HUES6 (cell line): ENCODE data around the gene ENDOG.

Experiments
- H3K27ac ChIP-seq: 2 replicates; pipeline ENCODE4 v1.7.0; 2013; ENCODE audit warnings: low read depth, mild to moderate bottlenecking, low read length, inconsistent platforms
- H3K27me3 ChIP-seq: 2 replicates; pipeline ENCODE4 v1.6.1; 2013; ENCODE audit warnings: low read length; ENCODE audit not compliant: control insufficient read depth, insufficient read depth
- H3K36me3 ChIP-seq: 2 replicates; pipeline ENCODE4 v1.6.1; 2013; ENCODE audit warnings: low read length; ENCODE audit not compliant: control insufficient read depth, insufficient read depth
- H3K4me1 ChIP-seq: 2 replicates; pipeline ENCODE4 v1.6.1; 2013; ENCODE audit warnings: low read length; ENCODE audit not compliant: control insufficient read depth, insufficient read depth
- H3K4me3 ChIP-seq: 2 replicates; pipeline ENCODE4 v1.5.1; 2013; ENCODE audit warnings: low read depth, low read length
- H3K9ac ChIP-seq: one replicate; pipeline ENCODE4 v1.6.1; 2013; ENCODE audit warnings: mild to moderate bottlenecking, low read length
- H3K9me3 ChIP-seq: 2 replicates; pipeline ENCODE4 v1.6.1; 2013; ENCODE audit warnings: low read depth, low read length; ENCODE audit not compliant: control insufficient read depth, insufficient read depth

ENDOG gene

GRCh38 chr9:128800061-128800460, 18.2 kb upstream of the ENDOG start:
- Histone ChIP-seq H3K4me3 (no peak overlapping the region), H3K9ac (no peak overlapping the region), H3K9me3 (no peaks in the 10 kb centered on the region), H3K27ac (no peak overlapping the region), H3K27me3 (no peaks in the 10 kb centered on the region), H3K36me3 (peaks cover 56% of the 10 kb centered on the region), H3K4me1 (no peaks in the 10 kb centered on the region)

DNA sequence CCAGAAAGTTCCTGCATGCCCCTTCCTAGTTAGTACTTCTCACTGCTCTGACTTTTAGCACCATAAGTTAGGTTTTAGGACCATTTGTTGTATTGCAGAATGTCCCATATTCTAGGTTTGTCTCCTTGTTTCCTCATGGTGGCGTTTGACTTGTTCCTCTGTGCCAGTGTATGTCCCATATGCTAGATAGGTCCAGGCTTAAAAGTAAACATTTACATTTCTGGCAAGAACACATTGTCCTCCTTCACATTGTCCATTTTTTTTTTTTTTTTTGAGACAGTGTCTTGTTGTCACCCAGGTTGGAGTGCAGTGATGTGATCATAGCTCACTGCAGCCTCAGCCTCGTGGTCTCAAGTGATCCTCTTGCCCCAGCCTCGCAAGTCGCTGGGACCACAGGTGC, 15.8 kb upstream of the ENDOG start:
- Histone ChIP-seq H3K4me1 (no peaks in the 10 kb centered on the region), H3K9me3 (no peaks in the 10 kb centered on the region), H3K27ac (no peak overlapping the region), H3K9ac (no peak overlapping the region), H3K36me3 (peaks cover 71% of the 10 kb centered on the region), H3K4me3 (no peak overlapping the region), H3K27me3 (no peaks in the 10 kb centered on the region)

GRCh38 chr9:128805661-128806060, 12.6 kb upstream of the ENDOG start:
- Histone ChIP-seq H3K4me3 (no peak overlapping the region), H3K36me3 (peaks cover 61% of the 10 kb centered on the region), H3K27me3 (no peaks in the 10 kb centered on the region), H3K9me3 (no peaks in the 10 kb centered on the region), H3K27ac (no peak overlapping the region), H3K9ac (no peak overlapping the region), H3K4me1 (no peaks in the 10 kb centered on the region)

DNA sequence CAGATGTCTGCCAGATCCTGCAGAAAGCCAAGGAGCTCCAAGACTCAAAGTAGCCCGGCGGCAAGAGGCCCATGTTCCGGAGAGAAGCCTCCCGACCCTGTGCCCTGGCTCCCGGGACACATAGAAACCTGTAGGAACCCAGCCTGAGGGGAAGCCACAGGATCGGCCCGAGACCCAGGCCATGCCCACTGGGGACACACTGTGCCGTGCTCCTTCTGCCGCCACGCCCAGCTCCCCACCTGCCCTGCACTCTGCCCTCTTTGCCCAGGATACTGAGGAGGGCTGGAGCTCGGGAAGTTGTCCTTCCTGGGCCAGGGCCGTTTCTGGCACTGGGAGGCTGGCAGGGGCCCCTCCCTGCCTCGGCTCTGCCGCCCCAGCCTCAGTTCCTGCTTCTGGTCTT, 10.5 kb upstream of the ENDOG start:
- no peaks in the 10 kb centered on the region for H3K4me1 ChIP-seq
- H3K36me3 ChIP-seq = peaks cover 54% of the 10 kb centered on the region
- H3K9me3 ChIP-seq = no peaks in the 10 kb centered on the region
- H3K27me3 ChIP-seq = no peaks in the 10 kb centered on the region
- H3K27ac ChIP-seq = no peak overlapping the region
- no peak overlapping the region for H3K9ac ChIP-seq
- H3K4me3 ChIP-seq = no peak overlapping the region

DNA sequence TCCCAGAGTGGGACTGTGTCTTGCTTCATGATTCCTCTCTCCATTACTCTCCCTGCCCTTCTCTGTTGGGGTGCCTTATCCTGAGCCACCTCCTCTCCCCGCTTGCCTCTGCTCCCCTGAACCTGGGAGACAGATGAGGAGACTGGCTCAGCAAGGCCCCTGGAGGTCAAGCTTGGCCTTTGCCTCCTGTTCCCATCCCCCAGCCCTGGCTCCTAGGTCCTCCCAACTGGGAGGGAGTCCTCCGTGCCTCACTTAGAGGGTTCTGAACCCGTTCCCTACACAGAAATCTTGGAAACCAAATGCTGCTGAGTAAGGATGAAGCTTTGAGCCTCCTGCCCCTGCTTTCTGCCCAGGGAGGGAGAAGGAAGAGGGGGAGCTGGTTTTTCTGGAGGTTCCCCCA, 9.8 kb upstream of the ENDOG start:
- Histone ChIP-seq H3K9me3 (no peaks in the 10 kb centered on the region), H3K4me1 (no peaks in the 10 kb centered on the region), H3K27ac (no peak overlapping the region), H3K36me3 (peaks cover 48% of the 10 kb centered on the region), H3K9ac (no peak overlapping the region), H3K4me3 (no peak overlapping the region), H3K27me3 (no peaks in the 10 kb centered on the region)

- Histone ChIP-seq H3K4me1 (no peaks in the 10 kb centered on the region), H3K9me3 (no peaks in the 10 kb centered on the region), H3K9ac (no peak overlapping the region), H3K27me3 (no peaks in the 10 kb centered on the region), H3K27ac (no peak overlapping the region), H3K4me3 (no peak overlapping the region), H3K36me3 (peaks cover 42% of the 10 kb centered on the region)
Observed at GRCh38 chr9:128809036-128809599, 9.2 kb upstream of the ENDOG start.

- no peak overlapping the region for H3K27ac ChIP-seq
- H3K36me3 ChIP-seq = peaks cover 41% of the 10 kb centered on the region
- H3K9me3 ChIP-seq = no peaks in the 10 kb centered on the region
- H3K9ac ChIP-seq = no peak overlapping the region
- no peak overlapping the region for H3K4me3 ChIP-seq
- no peaks in the 10 kb centered on the region for H3K4me1 ChIP-seq
- no peaks in the 10 kb centered on the region for H3K27me3 ChIP-seq
Observed at GRCh38 chr9:128809831-128810230, 8.5 kb upstream of the ENDOG start.

DNA sequence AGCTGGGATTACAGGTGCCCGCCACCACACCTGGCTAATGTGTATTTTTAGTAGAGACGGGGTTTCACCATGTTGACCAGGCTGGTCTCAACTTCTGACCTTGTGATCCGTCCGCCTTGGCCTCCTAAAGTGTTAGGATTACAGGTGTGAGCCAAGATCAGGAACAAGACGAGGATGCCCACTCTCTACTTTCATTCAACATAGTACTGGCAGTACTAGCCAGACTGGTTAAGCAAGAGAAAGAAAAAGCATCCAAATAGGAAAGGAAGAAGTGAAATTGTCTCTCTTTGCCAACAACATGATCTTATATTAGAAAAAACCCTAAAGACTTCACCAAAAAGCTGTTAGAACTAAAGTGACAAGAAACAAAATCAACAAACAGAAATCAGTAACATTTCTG, 7.4 kb upstream of the ENDOG start:
- H3K4me3 ChIP-seq = no peak overlapping the region
- no peak overlapping the region for H3K27ac ChIP-seq
- H3K9ac ChIP-seq = no peak overlapping the region
- no peaks in the 10 kb centered on the region for H3K4me1 ChIP-seq
- peaks cover 31% of the 10 kb centered on the region for H3K36me3 ChIP-seq
- no peaks in the 10 kb centered on the region for H3K27me3 ChIP-seq
- no peaks in the 10 kb centered on the region for H3K9me3 ChIP-seq

DNA sequence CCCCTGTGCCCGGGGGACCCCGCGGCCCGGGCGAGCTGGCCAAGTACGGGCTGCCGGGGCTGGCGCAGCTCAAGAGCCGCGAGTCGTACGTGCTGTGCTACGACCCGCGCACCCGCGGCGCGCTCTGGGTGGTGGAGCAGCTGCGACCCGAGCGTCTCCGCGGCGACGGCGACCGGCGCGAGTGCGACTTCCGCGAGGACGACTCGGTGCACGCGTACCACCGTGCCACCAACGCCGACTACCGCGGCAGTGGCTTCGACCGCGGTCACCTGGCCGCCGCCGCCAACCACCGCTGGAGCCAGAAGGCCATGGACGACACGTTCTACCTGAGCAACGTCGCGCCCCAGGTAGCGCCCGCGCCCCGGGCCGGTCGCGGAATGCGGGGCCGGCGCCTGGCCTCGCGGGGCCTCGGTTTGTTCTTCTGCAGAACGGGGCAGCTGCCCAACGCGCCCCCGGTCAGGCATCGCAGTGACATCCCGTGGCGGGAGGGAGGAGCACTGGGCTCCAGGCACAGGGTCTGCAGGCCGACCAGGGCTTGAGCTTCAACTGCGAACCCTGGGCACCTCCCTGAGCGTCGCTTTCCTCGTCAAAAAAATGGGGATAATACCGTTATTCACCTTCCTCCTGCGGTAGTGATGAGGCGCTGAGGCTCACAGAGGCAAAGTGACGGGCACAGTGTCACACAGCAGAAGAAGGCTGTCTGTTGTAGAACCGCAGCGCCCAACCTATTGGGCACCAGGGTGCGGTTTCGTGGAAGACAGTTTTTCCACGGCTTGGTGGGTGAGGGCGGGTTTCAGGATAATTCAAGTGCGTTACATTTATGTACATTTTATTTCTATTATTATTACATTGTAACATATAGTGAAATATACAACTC, 777 bp downstream of the ENDOG start:
- peaks cover 11% of the 10 kb centered on the region for H3K4me1 ChIP-seq
- H3K27ac ChIP-seq = no peak overlapping the region
- peak overlapping the region; percentile 83 for H3K4me3 ChIP-seq
- H3K27me3 ChIP-seq = no peaks in the 10 kb centered on the region
- peak overlapping the region; percentile 69 for H3K9ac ChIP-seq
- no peaks in the 10 kb centered on the region for H3K9me3 ChIP-seq
- H3K36me3 ChIP-seq = peaks cover 38% of the 10 kb centered on the region

- Histone ChIP-seq H3K9ac (no peak overlapping the region), H3K4me3 (peak overlapping the region; percentile 83; the same call in 1 of the 2 replicates), H3K27ac (no peak overlapping the region), H3K9me3 (no peaks in the 10 kb centered on the region), H3K4me1 (peaks cover 11% of the 10 kb centered on the region), H3K27me3 (no peaks in the 10 kb centered on the region), H3K36me3 (peaks cover 47% of the 10 kb centered on the region)
Observed at GRCh38 chr9:128819716-128820664, 1.7 kb downstream of the ENDOG start.
